ENCODE data around the gene IGF2R. TPM values are rescaled to one million over a fixed set of nuclear protein-coding genes. Genes with fewer than 3 reads are reported as not detected.

IGF2R gene
- total RNA-seq, 6 experiments from 2014 or later, result 77.3 to 119 (median 88.1) TPM

DNA sequence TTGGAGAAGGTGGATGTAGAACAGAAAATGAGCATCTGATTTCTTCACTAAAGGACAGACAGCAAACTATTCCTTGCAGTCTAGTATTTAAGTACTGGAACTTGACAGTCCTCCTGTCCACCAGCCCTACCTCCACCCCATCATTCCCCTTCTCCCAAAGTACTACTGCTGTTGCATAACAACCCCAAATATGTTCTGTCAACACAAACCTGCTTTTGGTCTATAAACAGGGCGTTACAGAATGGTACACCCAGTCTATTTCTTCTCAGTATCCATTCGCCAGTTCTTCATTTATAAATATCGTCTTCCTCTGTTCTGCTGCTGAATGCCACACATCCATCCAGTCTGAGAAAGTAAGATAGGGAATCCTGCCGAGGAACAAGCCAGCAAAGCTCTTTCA, 125.1 kb downstream of the IGF2R start:
- no peak overlapping the region for H3K4me3 Mint-ChIP-seq
- H3K27me3 Mint-ChIP-seq (ENCODE audit: insufficient read depth), result no peaks in the 10 kb centered on the region; the same call in 1 of the 2 replicates
- H3K36me3 Mint-ChIP-seq (ENCODE audit: low read depth), result peaks cover 39% of the 10 kb centered on the region
- H3K27ac Mint-ChIP-seq, result no peak overlapping the region
- DNase-seq, result no peak
- H3K4me1 Mint-ChIP-seq (ENCODE audit: low read depth), result peaks cover 10% of the 10 kb centered on the region
- H3K9me3 Mint-ChIP-seq, result no peaks in the 10 kb centered on the region
- no peak for TF ChIP-seq CTCF (IDR thresholded peaks at IDR 0.05)

DNA sequence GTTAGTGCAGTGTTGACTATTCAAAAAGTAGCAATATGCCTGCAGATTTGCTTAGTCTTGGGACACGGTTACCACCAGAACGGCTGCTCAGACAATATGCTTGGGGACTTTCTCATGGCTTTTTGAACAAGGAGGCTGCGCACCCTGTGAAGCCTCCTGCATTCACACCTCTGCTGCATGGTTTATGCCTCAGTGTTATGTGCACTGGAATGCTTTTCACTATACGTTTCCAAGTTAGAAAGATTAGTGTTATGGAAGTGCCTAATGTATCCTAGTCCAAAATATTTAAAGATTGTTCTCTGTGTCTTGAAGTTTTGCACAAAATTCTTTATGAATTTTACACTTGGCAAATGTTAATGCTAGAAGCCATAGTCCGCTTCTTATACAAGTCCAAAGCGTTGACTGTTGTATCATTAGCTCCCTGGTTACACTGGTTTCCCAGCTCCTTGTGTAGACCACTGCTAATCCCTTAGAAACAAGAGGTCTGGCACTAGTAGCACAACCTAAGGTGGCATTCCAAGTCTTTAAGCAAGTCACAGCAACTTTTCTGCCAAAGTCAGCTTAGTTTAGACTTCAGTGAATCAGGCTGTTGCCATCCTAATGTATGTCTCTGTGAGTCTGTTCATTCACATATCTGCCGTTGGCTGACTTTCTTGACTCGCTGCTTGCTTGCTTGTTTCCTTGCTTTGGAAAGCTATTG, 126.4 kb downstream of the IGF2R start:
- Mint-ChIP-seq H3K4me3 (no peak overlapping the region), H3K9me3 (no peaks in the 10 kb centered on the region), H3K27ac (no peak overlapping the region), H3K36me3 (ENCODE audit: low read depth) (peaks cover 28% of the 10 kb centered on the region), H3K27me3 (ENCODE audit: insufficient read depth) (no peaks in the 10 kb centered on the region), H3K4me1 (ENCODE audit: low read depth) (no peaks in the 10 kb centered on the region)
- DNase-seq, result no peak
- no peak for TF ChIP-seq CTCF (IDR thresholded peaks at IDR 0.05)

DNA sequence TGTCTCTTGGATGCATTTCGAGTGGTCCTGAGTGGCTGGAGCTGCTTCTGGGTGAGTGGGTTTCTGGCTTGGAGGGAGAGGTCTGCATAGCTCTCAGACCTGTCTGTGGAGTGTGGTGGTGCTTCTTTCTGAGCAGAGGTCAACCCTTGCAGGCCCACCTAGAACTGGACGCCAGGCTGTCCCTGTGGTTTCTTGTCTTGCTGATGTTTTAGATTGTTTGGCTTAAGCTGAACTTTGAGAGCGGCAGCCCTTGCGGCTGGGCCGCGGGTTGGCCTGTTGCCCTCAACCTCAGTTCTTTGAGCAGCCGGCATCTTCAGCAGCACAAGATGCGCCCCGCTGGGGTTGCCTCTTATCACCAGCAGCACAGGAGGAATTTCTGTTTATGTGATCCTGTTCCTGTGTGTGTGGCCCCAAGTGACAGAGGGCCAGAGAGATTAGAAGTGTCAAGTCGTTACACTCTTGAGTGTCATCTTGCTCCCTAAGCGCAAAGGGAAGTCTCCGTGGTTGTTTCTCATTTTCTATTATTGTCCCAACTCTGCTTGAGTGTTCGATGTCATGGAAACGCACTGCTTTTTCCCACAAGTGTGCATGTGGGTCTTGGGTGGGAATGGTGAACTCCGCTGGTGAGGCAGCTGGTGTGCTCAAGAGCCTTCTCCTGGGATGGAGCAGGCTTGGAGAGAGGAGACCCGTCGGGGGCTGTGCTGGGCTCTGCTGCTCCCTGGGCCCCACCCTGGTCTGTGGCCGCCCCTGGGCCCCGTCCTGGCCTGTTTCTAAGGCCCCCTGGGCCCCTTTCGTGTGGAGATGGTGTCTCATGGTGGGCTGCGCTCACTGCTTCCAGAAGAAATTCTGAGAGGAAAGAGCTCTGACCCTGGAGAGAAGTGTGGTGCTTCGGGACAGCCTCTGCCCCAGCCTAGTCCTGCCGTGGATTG, 132.7 kb downstream of the IGF2R start:
- H3K4me3 Mint-ChIP-seq, result no peak overlapping the region
- peaks cover 31% of the 10 kb centered on the region for H3K36me3 Mint-ChIP-seq (ENCODE audit: low read depth)
- no peak for DNase-seq
- peak overlapping the region; percentile 3; the same call in 1 of the 2 replicates for H3K27ac Mint-ChIP-seq
- no peak for TF ChIP-seq CTCF (IDR thresholded peaks at IDR 0.05)
- no peaks in the 10 kb centered on the region; the same call in 1 of the 2 replicates for H3K27me3 Mint-ChIP-seq (ENCODE audit: insufficient read depth)
- no peaks in the 10 kb centered on the region for H3K4me1 Mint-ChIP-seq (ENCODE audit: low read depth)
- no peaks in the 10 kb centered on the region for H3K9me3 Mint-ChIP-seq

- Mint-ChIP-seq H3K27me3 (ENCODE audit: insufficient read depth) (no peaks in the 10 kb centered on the region; the same call in 1 of the 2 replicates), H3K4me1 (ENCODE audit: low read depth) (no peaks in the 10 kb centered on the region), H3K27ac (no peak overlapping the region; the same call in 1 of the 2 replicates), H3K36me3 (ENCODE audit: low read depth) (peaks cover 28% of the 10 kb centered on the region), H3K4me3 (no peak overlapping the region), H3K9me3 (no peaks in the 10 kb centered on the region)
- no peak for DNase-seq
- no peak for TF ChIP-seq CTCF (IDR thresholded peaks at IDR 0.05)
Measured at GRCh38 chr6:160102399-160102798, 133.5 kb downstream of the IGF2R start.

- Mint-ChIP-seq H3K36me3 (ENCODE audit: low read depth) (peaks cover 21% of the 10 kb centered on the region), H3K4me1 (ENCODE audit: low read depth) (no peaks in the 10 kb centered on the region), H3K4me3 (no peak overlapping the region), H3K9me3 (no peaks in the 10 kb centered on the region), H3K27me3 (ENCODE audit: insufficient read depth) (no peaks in the 10 kb centered on the region; the same call in 1 of the 2 replicates), H3K27ac (no peak overlapping the region)
- DNase-seq, result peak; percentile 36
- TF ChIP-seq CTCF (IDR thresholded peaks at IDR 0.05), result peak; percentile 74
Measured at GRCh38 chr6:160102956-160103824, 134.3 kb downstream of the IGF2R start.
